Measurements from ENCODE around the gene PRKCSH.
"Not testable (repeated sequence)": the region's sequence is repeated elsewhere in the genome, so short reads cannot be mapped to it uniquely, and the experiment has no call there.

Gene PRKCSH

GRCh38 chr19:11435057-11435832, at the start of gene PRKCSH, which contains the start of gene ODAD3:
TSS of gene PRKCSH (plus strand) at chr19:11435635. CDS start at chr19:11436118, 483 bp downstream.
TSS of gene ODAD3 (minus strand) at chr19:11435121. CDS start at chr19:11435016, 105 bp downstream.
- peak; percentile 98 for DNase-seq (ENCODE audit: low read depth in 2 of 2, low spot score in 1 of 2)

- DNase-seq (ENCODE audit: low read depth in 2 of 2, low spot score in 1 of 2) = no peak
Observed at GRCh38 chr19:11387162-11388034, 48.0 kb upstream of the PRKCSH start.

- DNase-seq (ENCODE audit: low read depth in 2 of 2, low spot score in 1 of 2) = no peak
Observed at GRCh38 chr19:11390359-11390758, 45.1 kb upstream of the PRKCSH start.

GRCh38 chr19:11390933-11391680, 44.3 kb upstream of the PRKCSH start:
- no peak for DNase-seq (ENCODE audit: low read depth in 2 of 2, low spot score in 1 of 2)

- no peak for DNase-seq (ENCODE audit: low read depth in 2 of 2, low spot score in 1 of 2)
Observed at GRCh38 chr19:11397089-11397610, 38.3 kb upstream of the PRKCSH start.

- DNase-seq (ENCODE audit: low read depth in 2 of 2, low spot score in 1 of 2) = no peak
Observed at GRCh38 chr19:11399667-11400066, 35.8 kb upstream of the PRKCSH start.

- DNase-seq (ENCODE audit: low read depth in 2 of 2, low spot score in 1 of 2) = no peak
Observed at GRCh38 chr19:11400798-11401197, 34.6 kb upstream of the PRKCSH start.

- DNase-seq (ENCODE audit: low read depth in 2 of 2, low spot score in 1 of 2) = no peak
Observed at GRCh38 chr19:11401808-11402543, 33.5 kb upstream of the PRKCSH start.

GRCh38 chr19:11404588-11405222, 30.7 kb upstream of the PRKCSH start:
- no peak for DNase-seq (ENCODE audit: low read depth in 2 of 2, low spot score in 1 of 2)

- DNase-seq (ENCODE audit: low read depth in 2 of 2, low spot score in 1 of 2) = peak in 1 of 2 donors; percentile 18
Observed at GRCh38 chr19:11405846-11406643, 29.4 kb upstream of the PRKCSH start.

- not testable (repeated sequence) for DNase-seq (ENCODE audit: low read depth in 2 of 2, low spot score in 1 of 2)
Observed at GRCh38 chr19:11406703-11407236, 28.7 kb upstream of the PRKCSH start.

GRCh38 chr19:11408591-11408990, 26.8 kb upstream of the PRKCSH start:
- no peak for DNase-seq (ENCODE audit: low read depth in 2 of 2, low spot score in 1 of 2)

- DNase-seq (ENCODE audit: low read depth in 2 of 2, low spot score in 1 of 2) = no peak
Observed at GRCh38 chr19:11410682-11411081, 24.8 kb upstream of the PRKCSH start.

- no peak for DNase-seq (ENCODE audit: low read depth in 2 of 2, low spot score in 1 of 2)
Observed at GRCh38 chr19:11414544-11414943, 20.9 kb upstream of the PRKCSH start.

GRCh38 chr19:11416346-11417052, 18.9 kb upstream of the PRKCSH start:
- DNase-seq (ENCODE audit: low read depth in 2 of 2, low spot score in 1 of 2) = no peak

- DNase-seq (ENCODE audit: low read depth in 2 of 2, low spot score in 1 of 2) = no peak
Observed at GRCh38 chr19:11418094-11418548, 17.3 kb upstream of the PRKCSH start.

- no peak for DNase-seq (ENCODE audit: low read depth in 2 of 2, low spot score in 1 of 2)
Observed at GRCh38 chr19:11418549-11419506, 16.6 kb upstream of the PRKCSH start, which contains the start of gene RGL3. TSS of gene RGL3 (minus strand) at chr19:11419314. CDS start at chr19:11419278, 36 bp downstream.
